Neural cell (in vitro differentiated cells): ENCODE data around the gene KRT80. TPM values are rescaled to one million over a fixed set of nuclear protein-coding genes. Genes with fewer than 3 reads are reported as not detected.

Source experiments
- H2AFZ ChIP-seq: fragments of 200-600, 300-800 bp; sonication (generic), shearing (Covaris generic); 2 replicates; pipeline ENCODE4 v1.6.0; 2014; ENCODE audit warnings: low read depth, mild to moderate bottlenecking, antibody characterized with exemption, low read length, moderate library complexity
- H3F3A ChIP-seq: fragments of 200-600 bp; shearing (Covaris generic); 2 replicates; pipeline ENCODE4 v1.6.1; 2016; ENCODE audit warnings: mild to moderate bottlenecking, moderate library complexity, mixed read lengths, antibody characterized with exemption, low read length; ENCODE audit not compliant: insufficient read depth, poor library complexity, severe bottlenecking
- H3K27ac ChIP-seq: fragments of 200-600, 300-800 bp; sonication (generic), shearing (Covaris generic); 2 replicates; pipeline ENCODE4 v1.5.1; 2014; ENCODE audit warnings: mild to moderate bottlenecking, low read length, moderate library complexity
- H3K27me3 ChIP-seq: fragments of 300-800, 200-600 bp; sonication (generic), shearing (Covaris generic); 2 replicates; pipeline ENCODE4 v1.6.0; 2014; ENCODE audit warnings: mild to moderate bottlenecking, low read depth, low read length, moderate library complexity; ENCODE audit not compliant: insufficient read depth
- H3K36me3 ChIP-seq: fragments of 300-800, 200-600 bp; sonication (generic), shearing (Covaris generic); 2 replicates; pipeline ENCODE4 v1.5.1; 2014; ENCODE audit warnings: mild to moderate bottlenecking, antibody characterized with exemption, low read length, moderate library complexity; ENCODE audit not compliant: insufficient read depth
- H3K4me2 ChIP-seq: fragments of 300-800, 200-600 bp; sonication (generic), shearing (Covaris generic); 2 replicates; pipeline ENCODE4 v1.6.0; 2014; ENCODE audit warnings: mild to moderate bottlenecking, low read length
- H3K4me3 ChIP-seq: fragments of 300-800, 200-600 bp; sonication (generic), shearing (Covaris generic); 2 replicates; pipeline ENCODE4 v1.5.1; 2014; ENCODE audit warnings: mild to moderate bottlenecking, low read length, moderate library complexity
- H3K79me2 ChIP-seq: fragments of 200-600 bp; shearing (Covaris generic); replicated peaks from 2 replicates; pipeline ENCODE4 v1.6.0; 2014; ENCODE audit warnings: mild to moderate bottlenecking, low read length, moderate library complexity; ENCODE audit not compliant: insufficient read depth
- H3K9ac ChIP-seq: fragments of 300-800, 200-600 bp; sonication (generic), shearing (Covaris generic); 2 replicates; pipeline ENCODE4 v1.6.1; 2016; ENCODE audit warnings: mild to moderate bottlenecking, low read length, mixed read lengths
- H3K9me2 ChIP-seq: fragments of 200-600 bp; shearing (Covaris generic); 2 replicates; pipeline ENCODE4 v1.6.1; 2016; ENCODE audit warnings: mild to moderate bottlenecking, low read length, mixed read lengths; ENCODE audit not compliant: insufficient read depth
- H3K9me3 ChIP-seq: fragments of 200-600, 300-800 bp; sonication (generic), shearing (Covaris generic); 2 replicates; pipeline ENCODE4 v1.6.1; 2016; ENCODE audit warnings: mild to moderate bottlenecking, mixed run types, low read length, moderate library complexity, mixed read lengths
- H4K20me1 ChIP-seq: fragments of 200-600 bp; shearing (Covaris generic); 2 replicates; pipeline ENCODE4 v1.6.1; 2016; ENCODE audit warnings: mild to moderate bottlenecking, mixed run types; ENCODE audit not compliant: insufficient read depth
- EP300 ChIP-seq: fragments of 450-650 bp; conservative IDR thresholded peaks from 2 replicates; pipeline ENCODE4 v1.6.1; 2014; ENCODE audit warnings: antibody characterized with exemption, mild to moderate bottlenecking, moderate library complexity; ENCODE audit not compliant: poor library complexity, severe bottlenecking
- EZH2 ChIP-seq: fragments of 200-600, 300-800 bp; shearing (Covaris generic), sonication (generic); IDR thresholded peaks from 2 replicates; pipeline ENCODE4 v1.6.1; 2014; ENCODE audit warnings: antibody characterized with exemption, low read length, borderline replicate concordance, mild to moderate bottlenecking; ENCODE audit not compliant: insufficient read depth, poor library complexity, severe bottlenecking
- MXI1 ChIP-seq: fragments of 450-650 bp; conservative IDR thresholded peaks from 2 replicates; pipeline ENCODE4 v1.6.1; 2014; ENCODE audit warnings: antibody characterized with exemption, mild to moderate bottlenecking; ENCODE audit not compliant: poor library complexity, severe bottlenecking
- POLR2AphosphoS5 ChIP-seq: IDR thresholded peaks from 2 replicates; pipeline ENCODE4 v1.6.1; 2012
- RAD21 ChIP-seq: fragments of 450-650 bp; conservative IDR thresholded peaks from 2 replicates; pipeline ENCODE4 v1.6.1; 2014; ENCODE audit warnings: antibody characterized with exemption, mild to moderate bottlenecking, moderate library complexity
- REST ChIP-seq: IDR thresholded peaks from 2 replicates; pipeline ENCODE4 v1.6.1; 2012; ENCODE audit warnings: borderline replicate concordance
- SMC3 ChIP-seq: fragments of 450-650 bp; conservative IDR thresholded peaks from 2 replicates; pipeline ENCODE4 v1.6.1; 2014; ENCODE audit warnings: antibody characterized with exemption, mild to moderate bottlenecking, moderate library complexity; ENCODE audit not compliant: poor library complexity
- TAF1 ChIP-seq: IDR thresholded peaks from 2 replicates; pipeline ENCODE4 v1.6.1; 2012; ENCODE audit warnings: low read depth
- polyA plus RNA-seq: library from polyadenylated mRNA; depleted of rRNA; stranded (reverse); fragments of >200 nt; gene quantifications from 2 replicates; pipeline ENCODE4 v1.2.3, GENCODE V29; 2014
- TF ChIP-seq, protein P1 (sequence below): fragments of 450-650 bp; IDR thresholded peaks from 2 replicates; pipeline ENCODE4 v1.5.1; 2014; ENCODE audit warnings: antibody characterized with exemption, mild to moderate bottlenecking, moderate library complexity; ENCODE audit not compliant: poor library complexity, severe bottlenecking

The KRT80 gene
- polyA plus RNA-seq, 1 donor from 2014 or later: not detected

DNA sequence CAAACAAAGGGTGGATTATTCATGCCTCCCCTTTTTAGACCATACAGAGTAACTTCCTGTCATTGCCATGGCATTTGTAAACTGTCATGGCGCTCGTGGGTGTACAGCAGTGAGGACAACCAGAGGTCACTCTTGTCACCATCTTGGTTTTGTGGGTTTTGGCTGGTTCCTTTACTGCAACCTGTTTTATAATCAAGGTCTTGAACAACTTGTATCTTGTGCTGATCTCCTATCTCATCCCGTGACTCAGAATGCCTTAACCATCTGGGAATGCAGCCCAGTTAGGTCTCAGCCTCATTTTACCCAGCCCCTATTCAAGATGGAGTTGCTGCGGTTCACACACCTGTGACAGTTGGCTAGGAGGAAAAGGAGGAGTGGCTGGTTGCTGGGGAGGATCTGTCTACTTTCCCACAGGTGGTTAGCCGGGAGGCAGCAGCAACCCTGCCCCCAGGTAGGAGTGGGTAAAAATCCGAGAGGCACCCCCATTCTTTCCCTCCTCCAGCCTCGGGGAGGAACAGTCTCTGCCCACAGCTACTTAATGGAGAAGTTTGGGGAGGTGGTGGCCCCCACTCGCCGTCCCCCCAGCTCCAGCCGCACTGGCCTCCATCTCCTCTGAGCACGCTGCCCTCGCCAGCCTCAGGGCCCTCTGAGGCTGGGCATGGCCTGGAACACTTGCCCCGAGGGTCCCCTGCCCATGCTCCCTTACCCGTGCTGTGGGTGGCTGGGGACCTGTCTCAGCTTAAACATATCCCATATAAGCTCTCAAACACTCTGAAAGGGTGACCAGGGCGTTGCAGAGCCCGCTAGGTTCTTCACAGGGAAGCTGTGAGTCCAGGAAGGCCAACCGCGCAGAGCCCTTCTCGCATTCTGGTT lies 70.6 kb downstream of the KRT80 start:
- Histone ChIP-seq H4K20me1 (no peaks in the 10 kb centered on the region), H3K4me3 (no peak overlapping the region), H3F3A (no peaks in the 10 kb centered on the region), H3K9me3 (no peaks in the 10 kb centered on the region), H2AFZ (no peak overlapping the region), H3K36me3 (no peaks in the 10 kb centered on the region), H3K27ac (no peak overlapping the region), H3K4me2 (no peak overlapping the region), H3K9ac (no peak overlapping the region), H3K27me3 (no peaks in the 10 kb centered on the region), H3K9me2 (no peaks in the 10 kb centered on the region), H3K79me2 (no peaks in the 10 kb centered on the region)
- TF ChIP-seq MXI1 (no peak), RAD21 (no peak), TAF1 (no peak), REST (no peak), POLR2AphosphoS5 (no peak), EZH2 (no peak), EP300 (no peak), SMC3 (no peak)
- TF ChIP-seq, protein P1, sequence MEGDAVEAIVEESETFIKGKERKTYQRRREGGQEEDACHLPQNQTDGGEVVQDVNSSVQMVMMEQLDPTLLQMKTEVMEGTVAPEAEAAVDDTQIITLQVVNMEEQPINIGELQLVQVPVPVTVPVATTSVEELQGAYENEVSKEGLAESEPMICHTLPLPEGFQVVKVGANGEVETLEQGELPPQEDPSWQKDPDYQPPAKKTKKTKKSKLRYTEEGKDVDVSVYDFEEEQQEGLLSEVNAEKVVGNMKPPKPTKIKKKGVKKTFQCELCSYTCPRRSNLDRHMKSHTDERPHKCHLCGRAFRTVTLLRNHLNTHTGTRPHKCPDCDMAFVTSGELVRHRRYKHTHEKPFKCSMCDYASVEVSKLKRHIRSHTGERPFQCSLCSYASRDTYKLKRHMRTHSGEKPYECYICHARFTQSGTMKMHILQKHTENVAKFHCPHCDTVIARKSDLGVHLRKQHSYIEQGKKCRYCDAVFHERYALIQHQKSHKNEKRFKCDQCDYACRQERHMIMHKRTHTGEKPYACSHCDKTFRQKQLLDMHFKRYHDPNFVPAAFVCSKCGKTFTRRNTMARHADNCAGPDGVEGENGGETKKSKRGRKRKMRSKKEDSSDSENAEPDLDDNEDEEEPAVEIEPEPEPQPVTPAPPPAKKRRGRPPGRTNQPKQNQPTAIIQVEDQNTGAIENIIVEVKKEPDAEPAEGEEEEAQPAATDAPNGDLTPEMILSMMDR: no peak

DNA sequence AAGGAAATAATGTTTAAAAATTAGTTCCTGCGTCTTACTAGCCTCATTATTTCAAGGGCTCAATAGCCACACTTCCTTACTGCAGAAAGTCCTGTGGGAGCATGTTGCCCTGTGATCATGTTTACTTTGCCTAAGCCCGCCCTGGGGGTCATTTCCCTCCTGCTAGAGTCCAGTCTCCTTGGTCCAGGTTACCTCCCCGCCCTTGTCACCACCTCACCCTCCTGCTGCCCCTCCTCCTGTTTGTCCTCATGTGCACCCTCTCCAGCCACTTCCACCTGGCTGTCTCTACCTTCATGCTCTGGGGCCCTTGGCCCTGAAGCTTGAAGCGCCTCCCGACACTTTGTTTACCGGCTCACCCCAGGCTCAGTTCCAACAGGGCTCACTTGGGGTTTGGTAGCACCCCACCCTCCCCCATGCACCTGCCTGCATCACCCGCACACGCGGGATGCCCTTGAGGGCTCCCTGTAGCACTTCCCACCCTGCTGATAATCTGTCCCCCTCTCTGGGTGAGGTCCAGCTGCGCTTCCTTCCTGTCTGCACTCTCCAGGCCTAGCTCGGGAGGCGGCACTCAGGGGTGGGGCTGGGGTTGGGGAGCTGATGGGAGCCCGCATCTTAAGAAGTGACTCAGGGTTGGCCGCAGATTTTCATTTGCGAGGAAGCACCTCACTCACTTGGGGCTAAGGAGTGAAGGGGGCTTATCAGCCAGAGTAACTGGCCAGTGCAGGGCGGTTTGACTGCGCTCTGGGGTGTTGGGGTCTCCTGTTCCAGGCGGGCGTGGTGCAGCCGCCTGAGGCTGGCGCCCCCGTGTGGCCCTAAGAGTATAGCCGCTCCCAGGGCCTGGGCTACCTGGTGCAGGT lies 72.2 kb downstream of the KRT80 start:
- Histone ChIP-seq H3K27ac (no peak overlapping the region), H3K36me3 (no peaks in the 10 kb centered on the region), H3K79me2 (no peaks in the 10 kb centered on the region), H2AFZ (no peak overlapping the region), H3K4me3 (no peak overlapping the region), H4K20me1 (no peaks in the 10 kb centered on the region), H3K9ac (no peak overlapping the region), H3K27me3 (no peaks in the 10 kb centered on the region), H3F3A (no peaks in the 10 kb centered on the region), H3K9me2 (no peaks in the 10 kb centered on the region), H3K4me2 (no peak overlapping the region), H3K9me3 (no peaks in the 10 kb centered on the region)
- TF ChIP-seq EP300 (no peak), MXI1 (no peak), REST (no peak), TAF1 (no peak), SMC3 (no peak), RAD21 (no peak), EZH2 (no peak), POLR2AphosphoS5 (no peak)
- TF ChIP-seq, protein P1: no peak
